GM19452 (cell line): ENCODE data around the gene TMPRSS2.

Experiments
- ATAC-seq: cut with Tn5 transposase; IDR thresholded peaks from one replicate; pipeline ENCODE4 v1.9.1; 2021; ENCODE audit not compliant: unreplicated experiment

TMPRSS2 gene

GRCh38 chr21:41482980-41483379, 25.0 kb downstream of the TMPRSS2 start:
- ATAC-seq, result no peak

GRCh38 chr21:41482301-41482700, 25.7 kb downstream of the TMPRSS2 start:
- no peak for ATAC-seq

- no peak for ATAC-seq
Measured at GRCh38 chr21:41481191-41481590, 26.8 kb downstream of the TMPRSS2 start.

GRCh38 chr21:41480086-41480690, 27.8 kb downstream of the TMPRSS2 start:
- ATAC-seq, result no peak

- no peak for ATAC-seq
Measured at GRCh38 chr21:41479686-41480085, 28.3 kb downstream of the TMPRSS2 start.

- no peak for ATAC-seq
Measured at GRCh38 chr21:41478319-41479177, 29.4 kb downstream of the TMPRSS2 start.

- ATAC-seq, result no peak
Measured at GRCh38 chr21:41477641-41478318, 30.2 kb downstream of the TMPRSS2 start.

GRCh38 chr21:41475714-41476420, 32.1 kb downstream of the TMPRSS2 start:
- ATAC-seq, result no peak

GRCh38 chr21:41472753-41473548, 35.0 kb downstream of the TMPRSS2 start:
- no peak for ATAC-seq

- no peak for ATAC-seq
Measured at GRCh38 chr21:41470054-41470453, 37.9 kb downstream of the TMPRSS2 start.

- ATAC-seq, result no peak
Measured at GRCh38 chr21:41466024-41466820, 41.7 kb downstream of the TMPRSS2 start.

GRCh38 chr21:41465176-41465781, 42.7 kb downstream of the TMPRSS2 start:
- ATAC-seq, result no peak

GRCh38 chr21:41460578-41461527, 47.1 kb downstream of the TMPRSS2 start:
- ATAC-seq, result no peak

GRCh38 chr21:41459884-41460534, 47.9 kb downstream of the TMPRSS2 start:
- no peak for ATAC-seq

- no peak for ATAC-seq
Measured at GRCh38 chr21:41458559-41458958, 49.4 kb downstream of the TMPRSS2 start.

- ATAC-seq, result no peak
Measured at GRCh38 chr21:41458121-41458520, 49.8 kb downstream of the TMPRSS2 start.

- ATAC-seq, result no peak
Measured at GRCh38 chr21:41453761-41454160, 54.2 kb downstream of the TMPRSS2 start.

GRCh38 chr21:41453198-41453597, 54.8 kb downstream of the TMPRSS2 start:
- ATAC-seq, result no peak
